ENCODE measurements around the gene TMEM115. TPM values are rescaled to one million over a fixed set of nuclear protein-coding genes. Genes with fewer than 3 reads are reported as not detected.

TMEM115 gene
- total and polyA plus RNA-seq, 10 of the 15 experiments (the other 5 are each of a cell fraction or from before 2014, with no cell fraction given) = 1.9 to 18.7 (median 13.2) TPM

GRCh38 chr3:50350527-50351322 lies 8.6 kb downstream of the TMEM115 start, which contains the start of the genes CYB561D2 and NPRL2 (continued):
- TF ChIP-seq BMI1 (IDR thresholded peaks at IDR 0.05; ENCODE audit: borderline replicate concordance) = no peak
- peak; percentile 98 for TF ChIP-seq TARDBP (IDR thresholded peaks at IDR 0.05; ENCODE audit: borderline replicate concordance)
- no peak for TF ChIP-seq SMC3 (IDR thresholded peaks at IDR 0.05; ENCODE audit: borderline replicate concordance, low read length)
- peak; percentile 83; the same call in 1 of the 2 replicates for TF ChIP-seq NBN (IDR thresholded peaks at IDR 0.05)
- no peak for TF ChIP-seq NFXL1 (IDR thresholded peaks at IDR 0.05; ENCODE audit: borderline replicate concordance)
- TF ChIP-seq HDAC2 (IDR thresholded peaks at IDR 0.05) = no peak
- no peak for TF ChIP-seq CBX3 (IDR thresholded peaks at IDR 0.05; ENCODE audit: borderline replicate concordance, low read depth)
- no peak; the same call in 1 of the 2 replicates for TF ChIP-seq EED (IDR thresholded peaks at IDR 0.05; ENCODE audit: low read depth)
- TF ChIP-seq TAF1 (IDR thresholded peaks at IDR 0.05; ENCODE audit: borderline replicate concordance, low read depth, low read length) = peak; percentile 64; the same call in 1 of the 2 replicates
- TF ChIP-seq USF2 (IDR thresholded peaks at IDR 0.05; ENCODE audit: borderline replicate concordance, low read depth, low read length) = no peak
- TF ChIP-seq GATAD2B (conservative IDR thresholded peaks at IDR 0.05; ENCODE audit: low read depth) = peak; percentile 95
- no peak for TF ChIP-seq BRCA1 (IDR thresholded peaks at IDR 0.05; ENCODE audit: low read depth, low read length)
- peak; percentile 94 for TF ChIP-seq E4F1 (IDR thresholded peaks at IDR 0.05; ENCODE audit: borderline replicate concordance, partially characterized antibody)
- TF ChIP-seq RB1 (IDR thresholded peaks at IDR 0.05; ENCODE audit: borderline replicate concordance) = peak; percentile 63; the same call in 1 of the 2 replicates
- TF ChIP-seq BCLAF1 (IDR thresholded peaks at IDR 0.05) = no peak
- peak; percentile 59; the same call in 1 of the 2 replicates for TF ChIP-seq HDGF (IDR thresholded peaks at IDR 0.05)
- no peak for TF ChIP-seq MEF2B (IDR thresholded peaks at IDR 0.05; ENCODE audit: partially characterized antibody, poor library complexity, severe bottlenecking)
- peak; percentile 42; the same call in 1 of the 2 replicates for TF ChIP-seq RELB (IDR thresholded peaks at IDR 0.05; ENCODE audit: low read depth)
- TF ChIP-seq ZSCAN29 (IDR thresholded peaks at IDR 0.05) = no peak
- no peak for TF ChIP-seq CBX5 (IDR thresholded peaks at IDR 0.05; ENCODE audit: low read depth)
- no peak for TF ChIP-seq RAD51 (IDR thresholded peaks at IDR 0.05)
- no peak for TF ChIP-seq SMAD1 (IDR thresholded peaks at IDR 0.05; ENCODE audit: low read depth, partially characterized antibody)
